Mucosa of stomach (tissue), 1 donor: Measurements from ENCODE around the gene DNAH9.

ENCODE experiments used
- H3K27me3 ChIP-seq: one replicate; pipeline ENCODE4 v1.7.0; 2013; ENCODE audit warnings: mild to moderate bottlenecking, low read length; ENCODE audit not compliant: control insufficient read depth, insufficient read depth
- H3K36me3 ChIP-seq: one replicate; pipeline ENCODE4 v1.7.0; 2013; ENCODE audit warnings: low read length; ENCODE audit not compliant: control insufficient read depth, insufficient read depth
- H3K4me1 ChIP-seq: one replicate; pipeline ENCODE4 v1.7.0; 2013; ENCODE audit warnings: mild to moderate bottlenecking, low read length; ENCODE audit not compliant: control insufficient read depth, insufficient read depth
- H3K4me3 ChIP-seq: one replicate; pipeline ENCODE4 v1.7.0; 2013; ENCODE audit warnings: low read length
- H3K9ac ChIP-seq: one replicate; pipeline ENCODE4 v1.7.0; 2013; ENCODE audit warnings: mild to moderate bottlenecking, low read length, moderate library complexity
- H3K9me3 ChIP-seq: one replicate; pipeline ENCODE4 v1.7.0; 2013; ENCODE audit warnings: mild to moderate bottlenecking, low read length, moderate library complexity; ENCODE audit not compliant: control insufficient read depth
- donor health status: Pancreatic carcinoma.

DNAH9 gene

GRCh38 chr17:11803231-11803969, 205.1 kb downstream of the DNAH9 start:
- no peaks in the 10 kb centered on the region for H3K9me3 ChIP-seq
- no peaks in the 10 kb centered on the region for H3K4me1 ChIP-seq
- H3K4me3 ChIP-seq, result no peak overlapping the region
- no peak overlapping the region for H3K9ac ChIP-seq
- no peaks in the 10 kb centered on the region for H3K36me3 ChIP-seq
- H3K27me3 ChIP-seq, result no peaks in the 10 kb centered on the region

- no peaks in the 10 kb centered on the region for H3K9me3 ChIP-seq
- no peaks in the 10 kb centered on the region for H3K27me3 ChIP-seq
- H3K9ac ChIP-seq, result no peak overlapping the region
- H3K4me1 ChIP-seq, result no peaks in the 10 kb centered on the region
- no peaks in the 10 kb centered on the region for H3K36me3 ChIP-seq
- H3K4me3 ChIP-seq, result no peak overlapping the region
These were observed 206.9 kb downstream of the DNAH9 start for GRCh38 chr17:11805138-11805537.

DNA sequence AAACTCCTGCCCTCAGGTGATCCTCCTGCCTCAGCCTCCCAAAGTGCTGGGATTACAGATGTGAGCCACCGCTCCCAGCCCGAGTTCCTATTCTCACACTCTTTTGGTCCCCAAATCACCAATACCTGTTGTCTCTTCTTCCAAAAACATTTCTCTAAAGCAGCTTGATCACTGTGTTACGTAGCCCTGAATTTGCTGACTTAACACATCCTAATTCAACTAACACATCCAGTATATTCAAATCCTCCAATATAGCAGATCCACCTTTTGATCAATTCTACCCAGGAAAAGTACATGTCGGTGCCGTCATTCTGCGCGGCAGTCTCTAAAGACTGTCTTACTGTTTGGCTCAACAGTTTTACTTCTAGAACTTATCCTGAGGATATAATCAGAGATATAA, 207.7 kb downstream of the DNAH9 start:
- H3K27me3 ChIP-seq, result no peaks in the 10 kb centered on the region
- no peaks in the 10 kb centered on the region for H3K9me3 ChIP-seq
- no peak overlapping the region for H3K4me3 ChIP-seq
- no peaks in the 10 kb centered on the region for H3K36me3 ChIP-seq
- H3K4me1 ChIP-seq, result no peaks in the 10 kb centered on the region
- no peak overlapping the region for H3K9ac ChIP-seq

DNA sequence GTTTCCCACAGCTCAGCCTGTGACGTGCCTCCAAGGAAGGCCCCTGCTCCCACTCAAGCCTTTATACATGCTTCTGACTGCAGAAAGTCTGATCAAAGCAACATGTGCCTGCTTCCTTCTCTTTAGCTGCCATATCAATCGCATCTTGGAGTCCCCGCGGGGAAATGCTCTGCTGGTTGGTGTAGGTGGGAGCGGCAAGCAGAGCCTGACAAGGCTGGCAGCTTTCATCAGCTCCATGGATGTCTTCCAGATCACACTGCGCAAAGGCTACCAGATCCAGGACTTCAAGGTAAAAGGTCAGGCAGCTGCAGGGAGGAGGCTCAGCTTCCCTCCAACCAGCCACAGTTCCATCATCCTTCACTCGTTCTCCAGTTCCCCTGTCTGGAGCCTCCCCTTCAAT, 209.3 kb downstream of the DNAH9 start:
- Histone ChIP-seq H3K9ac (no peak overlapping the region), H3K36me3 (no peaks in the 10 kb centered on the region), H3K9me3 (no peaks in the 10 kb centered on the region), H3K27me3 (no peaks in the 10 kb centered on the region), H3K4me3 (no peak overlapping the region), H3K4me1 (no peaks in the 10 kb centered on the region)

- H3K27me3 ChIP-seq, result no peaks in the 10 kb centered on the region
- no peaks in the 10 kb centered on the region for H3K9me3 ChIP-seq
- H3K36me3 ChIP-seq, result no peaks in the 10 kb centered on the region
- H3K9ac ChIP-seq, result no peak overlapping the region
- H3K4me3 ChIP-seq, result no peak overlapping the region
- H3K4me1 ChIP-seq, result no peaks in the 10 kb centered on the region
These were observed 215.0 kb downstream of the DNAH9 start for GRCh38 chr17:11813278-11813677.

GRCh38 chr17:11813871-11814270, 215.6 kb downstream of the DNAH9 start:
- Histone ChIP-seq H3K36me3 (no peaks in the 10 kb centered on the region), H3K27me3 (no peaks in the 10 kb centered on the region), H3K9ac (no peak overlapping the region), H3K4me1 (no peaks in the 10 kb centered on the region), H3K9me3 (no peaks in the 10 kb centered on the region), H3K4me3 (no peak overlapping the region)

GRCh38 chr17:11814655-11815262, 216.5 kb downstream of the DNAH9 start:
- Histone ChIP-seq H3K27me3 (no peaks in the 10 kb centered on the region), H3K9ac (no peak overlapping the region), H3K36me3 (no peaks in the 10 kb centered on the region), H3K4me1 (no peaks in the 10 kb centered on the region), H3K4me3 (no peak overlapping the region), H3K9me3 (no peaks in the 10 kb centered on the region)

DNA sequence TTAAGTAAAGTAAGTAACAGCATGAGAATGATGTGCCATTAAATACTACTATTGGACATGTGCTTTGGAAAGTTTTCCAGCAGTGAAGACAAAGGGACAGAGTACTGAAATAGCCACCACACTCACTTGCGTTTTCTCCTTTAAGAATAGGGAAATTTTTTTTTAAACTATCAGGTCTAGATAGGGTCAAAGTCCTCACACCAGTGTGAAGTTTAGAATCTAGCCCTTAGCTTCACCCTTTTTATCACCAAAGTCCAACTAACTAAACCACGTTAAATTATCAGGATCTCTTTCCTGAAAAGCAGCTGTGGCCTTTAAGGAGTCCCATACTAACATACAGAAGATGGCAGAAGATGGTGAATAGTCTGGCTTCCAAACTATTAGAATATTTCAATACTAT, 218.1 kb downstream of the DNAH9 start:
- no peaks in the 10 kb centered on the region for H3K4me1 ChIP-seq

DNA sequence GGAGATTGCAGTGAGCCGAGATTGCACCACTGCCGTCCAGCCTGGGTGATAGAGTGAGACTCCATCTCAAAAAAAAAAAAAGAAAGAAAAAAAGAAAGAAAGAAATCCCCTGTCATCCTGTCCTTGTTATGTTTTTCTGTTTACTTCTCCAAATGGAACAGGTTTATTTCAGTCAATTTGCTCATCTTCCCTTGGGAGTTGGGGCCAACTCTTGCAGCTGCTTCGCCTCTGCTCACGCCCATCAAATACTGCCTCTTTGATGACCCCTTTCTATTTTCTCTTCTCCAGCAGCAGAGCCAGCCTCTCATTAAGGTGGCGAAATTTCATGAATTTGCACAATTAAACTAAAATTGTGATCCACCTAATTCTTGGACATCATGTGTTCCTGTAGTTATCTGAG, 225.6 kb downstream of the DNAH9 start:
- Histone ChIP-seq H3K4me1 (no peaks in the 10 kb centered on the region), H3K36me3 (no peaks in the 10 kb centered on the region), H3K9me3 (no peaks in the 10 kb centered on the region), H3K4me3 (no peak overlapping the region), H3K27me3 (no peaks in the 10 kb centered on the region), H3K9ac (no peak overlapping the region)

More for the DNA sequence above, 218.1 kb downstream of the DNAH9 start:
- Histone ChIP-seq H3K9ac (no peak overlapping the region), H3K9me3 (no peaks in the 10 kb centered on the region), H3K4me3 (no peak overlapping the region), H3K36me3 (no peaks in the 10 kb centered on the region), H3K27me3 (no peaks in the 10 kb centered on the region)

- Histone ChIP-seq H3K4me3 (no peak overlapping the region), H3K4me1 (no peaks in the 10 kb centered on the region), H3K9ac (no peak overlapping the region), H3K27me3 (no peaks in the 10 kb centered on the region), H3K9me3 (no peaks in the 10 kb centered on the region), H3K36me3 (no peaks in the 10 kb centered on the region)
These were observed 227.4 kb downstream of the DNAH9 start for GRCh38 chr17:11825572-11826209.

DNA sequence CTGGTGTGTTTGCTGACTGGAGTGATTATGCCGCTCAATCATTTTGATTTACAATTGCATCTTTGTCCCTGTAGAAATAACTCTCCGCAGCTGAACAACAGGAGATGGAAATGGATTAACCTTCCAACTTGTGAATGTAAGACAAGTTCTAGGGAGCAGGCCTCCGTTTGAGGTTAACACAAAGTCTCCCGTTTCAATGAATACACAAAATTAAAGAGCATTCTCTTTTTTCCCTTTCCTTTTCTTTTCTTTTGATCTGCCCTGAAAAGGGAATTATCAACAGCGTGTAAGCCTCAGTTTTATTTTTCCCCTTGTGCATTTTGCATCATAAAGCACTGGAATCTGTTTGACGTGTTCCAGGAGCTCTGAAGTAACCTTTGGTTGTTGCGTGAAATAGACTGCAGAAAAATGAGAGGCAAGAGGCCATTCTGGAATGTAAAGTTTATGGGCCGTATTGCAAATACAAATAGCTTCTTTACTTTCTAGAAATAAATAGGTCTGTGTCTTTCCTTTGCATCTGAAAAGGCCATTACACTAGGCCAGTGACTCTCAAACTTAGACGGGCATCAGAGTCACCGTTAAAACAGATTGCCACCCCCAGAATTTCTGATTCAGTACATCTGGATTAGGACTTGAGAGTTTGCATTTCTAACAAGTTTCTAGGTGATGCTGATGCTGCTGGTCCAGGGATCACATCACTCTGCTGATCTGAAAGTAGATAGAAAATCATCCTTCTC, 234.3 kb downstream of the DNAH9 start:
- Histone ChIP-seq H3K4me3 (no peak overlapping the region), H3K4me1 (no peaks in the 10 kb centered on the region), H3K27me3 (no peaks in the 10 kb centered on the region), H3K9ac (no peak overlapping the region), H3K9me3 (no peaks in the 10 kb centered on the region), H3K36me3 (no peaks in the 10 kb centered on the region)

DNA sequence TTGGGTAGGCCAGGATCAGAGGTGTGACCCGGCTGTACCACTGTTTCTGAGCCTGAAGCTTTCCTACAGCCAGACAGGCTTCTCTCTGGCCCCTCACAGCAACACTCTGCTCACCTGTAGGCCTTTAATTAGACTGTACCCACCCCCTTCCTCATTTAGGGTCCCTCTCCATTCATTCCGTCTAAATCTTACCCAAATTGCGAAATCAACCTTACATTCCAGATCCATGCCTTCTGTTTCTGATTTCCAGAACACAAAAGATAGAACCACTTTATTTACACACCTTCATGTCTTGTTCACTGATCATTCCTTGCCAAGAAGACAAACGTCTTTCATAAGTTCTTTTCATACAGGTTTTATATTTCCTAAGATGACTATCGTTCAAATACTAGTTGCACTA, 238.2 kb downstream of the DNAH9 start:
- H3K4me1 ChIP-seq, result no peaks in the 10 kb centered on the region
- H3K9me3 ChIP-seq, result no peaks in the 10 kb centered on the region
- no peak overlapping the region for H3K4me3 ChIP-seq
- no peaks in the 10 kb centered on the region for H3K27me3 ChIP-seq
- H3K9ac ChIP-seq, result no peak overlapping the region
- H3K36me3 ChIP-seq, result no peaks in the 10 kb centered on the region
